WTC11 (cell line): Measurements from ENCODE around the gene HEPACAM.

ENCODE experiments used
- ETV6 ChIP-seq: sonication (generic); formaldehyde crosslinking; IDR thresholded peaks from 2 replicates; pipeline ENCODE4 v1.8.1; 2022; ENCODE audit warnings: mild to moderate bottlenecking, missing genetic modification reagents
- MAX ChIP-seq: sonication (generic); formaldehyde crosslinking; IDR thresholded peaks from 2 replicates; pipeline ENCODE4 v1.8.0; 2022; ENCODE audit warnings: mild to moderate bottlenecking, missing genetic modification reagents

- no peak for TF ChIP-seq ETV6
- no peak for TF ChIP-seq MAX (CRISPR knock-in tag)
Observed at GRCh38 chr11:124928942-124929665, 6.7 kb downstream of the HEPACAM start.
